Renal cortical epithelial cell (primary cell): ENCODE measurements around the gene RTL10. TPM values are rescaled to one million over a fixed set of nuclear protein-coding genes. Genes with fewer than 3 reads are reported as not detected.

ENCODE experiments used
- DNase-seq: peaks from one replicate; pipeline ENCODE4 v3.0.0-alpha.2; 2011; ENCODE audit warnings: low read depth
- total RNA-seq: library from RNA; depleted of rRNA; stranded (reverse); fragments of >200 nt; gene quantifications from 2 replicates; pipeline ENCODE4 v1.2.3, GENCODE V29; 2014

The RTL10 gene
- total RNA-seq, 1 donor from 2014 or later: 16.9 TPM

DNA sequence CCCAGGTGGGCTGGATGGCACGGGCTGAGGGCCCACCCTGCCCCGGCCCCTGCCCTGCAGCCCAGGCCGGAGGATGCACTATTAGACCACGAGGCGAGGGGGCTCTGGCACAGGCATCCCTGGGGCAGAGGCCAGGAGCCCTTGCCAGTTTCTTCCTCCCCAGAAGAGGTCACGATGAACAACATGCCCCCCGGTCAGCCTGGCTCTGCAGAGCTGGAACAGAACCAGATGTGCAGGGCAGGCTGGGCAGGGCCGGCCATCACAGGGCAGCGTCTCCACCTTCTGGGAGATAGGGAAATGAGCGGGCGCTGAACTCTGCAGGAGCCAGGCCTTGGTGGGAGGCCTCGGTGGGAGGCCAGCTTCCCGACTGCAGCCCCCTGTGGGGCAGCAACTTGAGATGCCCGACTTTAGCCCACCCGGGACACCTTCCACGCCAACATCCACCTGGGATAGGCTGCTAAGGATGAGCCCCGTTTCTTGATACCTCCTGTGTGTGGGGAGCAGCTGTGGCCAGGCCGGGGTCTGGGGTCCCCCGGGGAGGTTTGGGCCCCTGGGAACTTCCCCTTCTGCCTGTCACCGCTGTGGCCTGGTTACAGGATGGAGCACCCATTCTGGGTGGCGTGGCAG is 21.8 kb upstream of the RTL10 start:
- no peak for DNase-seq

DNA sequence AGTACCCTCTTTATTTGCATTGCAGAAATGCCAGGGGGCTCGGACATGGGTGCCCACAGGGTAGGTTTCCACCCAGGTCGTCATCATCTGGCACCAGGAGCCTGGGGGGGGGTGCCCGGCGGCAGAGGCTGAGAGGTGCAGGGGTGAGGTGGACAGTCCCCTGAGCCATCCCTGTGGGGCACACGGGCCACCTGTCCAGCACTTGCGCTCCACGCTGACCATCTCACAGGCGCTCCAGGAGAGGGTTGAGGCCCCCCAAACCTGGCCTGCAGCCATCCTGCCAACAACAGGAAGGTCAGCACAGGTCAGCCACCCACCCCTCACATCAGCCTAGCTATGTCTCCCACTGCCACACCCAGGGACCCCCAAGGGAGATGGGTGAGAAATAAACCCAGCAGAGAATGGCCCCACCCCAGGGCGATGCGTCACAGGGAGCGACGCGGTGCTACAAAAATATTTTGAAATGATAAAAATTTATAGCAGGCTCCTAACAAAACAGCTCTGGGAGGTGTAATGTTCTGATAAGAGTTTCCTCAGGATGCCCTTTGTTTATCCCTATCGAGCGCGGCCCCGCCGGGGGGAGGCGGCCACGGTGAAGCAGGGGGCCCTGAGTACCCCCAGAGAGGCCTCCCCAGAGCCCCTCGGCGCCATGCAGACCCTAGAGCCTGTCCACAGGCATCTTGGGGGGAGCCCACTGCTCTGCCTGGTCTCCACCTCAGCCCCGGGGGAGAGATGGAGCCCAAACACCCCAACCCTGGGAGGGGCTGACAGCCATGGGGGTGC is 21.0 kb upstream of the RTL10 start:
- DNase-seq: no peak

DNA sequence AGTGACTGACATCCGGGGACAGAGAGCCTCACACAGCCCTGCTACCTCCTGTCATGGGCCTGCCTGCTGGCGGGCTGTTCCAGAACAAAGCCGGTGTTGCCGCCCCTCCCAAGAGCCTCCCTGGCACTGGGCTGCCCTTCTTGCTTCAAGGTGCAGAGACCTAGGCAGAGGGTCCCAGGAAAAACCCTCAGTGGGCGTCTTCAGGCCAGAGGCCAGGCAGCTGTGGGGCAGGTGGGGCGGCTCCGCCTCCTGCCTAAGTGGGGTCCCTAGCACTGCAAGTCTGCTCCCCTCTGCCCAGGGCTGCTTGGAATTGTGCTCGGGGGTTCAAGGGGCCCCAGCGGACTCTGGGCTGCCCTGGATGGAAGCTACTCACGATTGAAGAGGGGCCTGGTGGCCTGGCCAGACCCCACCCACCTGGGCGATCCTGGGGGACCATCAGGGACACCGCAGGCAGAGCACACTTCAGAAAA is 20.4 kb upstream of the RTL10 start:
- no peak for DNase-seq

DNA sequence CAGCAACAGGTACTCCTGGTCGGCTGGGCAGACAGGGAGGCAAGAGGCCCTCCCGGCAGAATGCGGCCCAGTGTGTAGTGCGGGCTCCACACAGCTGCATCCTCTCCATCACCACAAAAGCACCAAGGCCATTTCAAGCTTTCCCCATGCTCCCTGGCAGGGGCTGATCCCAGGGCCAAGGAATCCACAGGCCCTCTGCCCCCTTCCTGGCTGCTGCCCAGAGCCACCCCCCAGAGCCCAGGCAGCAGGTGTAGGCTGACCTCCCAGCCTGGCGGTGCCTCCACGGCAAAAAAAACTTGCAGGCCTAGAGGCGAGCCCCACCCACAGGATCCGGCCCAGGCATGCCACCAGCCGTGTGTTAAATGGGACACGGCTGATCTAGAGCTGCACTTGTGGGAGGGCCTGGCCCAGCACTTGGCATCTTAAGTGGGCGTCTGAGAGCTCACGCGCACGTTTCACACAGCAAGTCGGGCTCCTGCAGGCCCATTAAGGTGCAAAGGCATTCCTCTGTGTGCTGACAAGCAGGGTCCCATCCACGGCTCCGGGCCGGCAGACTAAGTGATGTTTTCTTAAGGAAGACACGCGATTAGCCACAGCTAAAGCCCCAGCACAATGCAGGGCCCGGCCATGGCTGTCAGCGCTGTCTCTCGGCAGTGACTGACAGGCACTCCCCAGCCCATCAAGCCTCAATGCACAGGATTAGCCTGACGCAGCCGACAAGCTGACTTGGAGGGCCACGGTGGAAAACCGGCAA is 19.8 kb upstream of the RTL10 start:
- DNase-seq: no peak

DNA sequence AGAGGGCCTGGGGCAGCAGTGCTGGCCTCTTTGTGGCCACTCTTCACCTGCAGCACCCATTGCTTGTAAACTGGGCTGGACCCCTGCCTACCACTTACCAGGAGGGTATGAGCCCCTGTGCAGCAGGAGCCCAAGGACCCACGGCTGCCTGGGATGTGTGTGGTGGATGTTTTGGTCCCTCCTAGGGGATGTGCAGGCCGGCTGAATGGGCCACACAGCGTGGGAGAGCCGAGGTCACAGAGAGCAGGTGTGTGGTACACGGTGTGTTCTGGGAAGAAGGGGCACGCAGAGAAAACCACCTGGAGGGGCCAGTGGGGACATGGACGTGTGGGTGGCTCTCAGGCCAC is 19.3 kb upstream of the RTL10 start:
- no peak for DNase-seq

DNA sequence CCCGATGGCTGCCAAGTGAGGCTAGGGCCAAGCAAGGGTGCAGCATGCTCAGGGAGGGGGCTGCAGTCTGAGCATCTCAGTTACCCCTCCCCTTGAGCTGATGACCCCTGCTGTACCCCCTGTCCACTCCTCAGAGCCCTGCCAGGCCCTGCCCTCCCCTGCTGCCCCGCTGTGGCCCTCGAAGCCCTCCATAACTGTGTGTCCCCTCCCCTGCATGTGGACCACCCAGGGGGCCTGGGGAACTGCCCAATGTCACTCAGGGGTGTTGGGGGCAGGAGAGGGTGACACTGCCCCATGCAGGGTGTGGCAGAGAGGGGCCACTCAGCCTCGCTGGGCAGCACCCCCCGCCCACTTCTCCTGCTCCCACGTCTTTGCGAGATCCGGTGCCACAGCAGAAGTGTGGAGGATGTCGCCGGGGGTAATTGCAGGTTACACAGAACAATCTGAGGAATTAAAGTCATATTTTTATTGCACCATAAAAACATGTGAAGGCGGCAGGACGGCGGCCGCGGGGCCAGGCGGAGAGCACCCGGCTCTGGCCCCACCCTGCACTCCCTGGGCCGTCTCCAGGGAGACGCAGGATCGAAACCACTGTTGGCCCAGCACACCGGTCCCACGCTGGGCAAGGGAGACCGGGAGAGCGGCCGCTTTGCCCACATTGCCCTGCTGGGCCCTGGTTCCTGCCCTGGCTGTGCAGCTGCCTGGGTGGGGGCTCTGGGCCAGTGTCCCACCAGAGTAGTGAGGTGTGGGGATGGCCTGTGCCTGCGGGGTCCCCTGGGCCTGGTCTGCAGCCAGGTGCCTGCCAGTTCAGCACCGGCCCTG is 18.7 kb upstream of the RTL10 start:
- no peak for DNase-seq

DNA sequence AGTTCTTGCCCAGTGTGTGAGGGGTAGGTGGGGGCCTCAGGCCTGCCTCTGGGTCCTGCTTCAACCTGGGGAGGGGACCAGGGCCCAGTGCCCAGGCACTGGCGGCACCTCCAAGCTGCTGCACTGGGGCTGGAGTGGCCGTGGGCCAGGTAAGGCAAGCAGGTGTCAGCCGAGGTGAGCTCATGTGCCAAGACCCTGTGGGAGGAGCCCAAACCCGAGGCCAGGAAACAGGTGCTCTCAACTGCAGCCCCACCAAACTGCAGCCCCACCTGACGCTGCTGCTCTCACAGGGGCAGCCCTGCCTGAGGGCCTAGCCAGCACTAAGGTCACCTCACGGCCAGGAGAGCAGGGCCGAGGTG is 18.1 kb upstream of the RTL10 start:
- no peak for DNase-seq

DNA sequence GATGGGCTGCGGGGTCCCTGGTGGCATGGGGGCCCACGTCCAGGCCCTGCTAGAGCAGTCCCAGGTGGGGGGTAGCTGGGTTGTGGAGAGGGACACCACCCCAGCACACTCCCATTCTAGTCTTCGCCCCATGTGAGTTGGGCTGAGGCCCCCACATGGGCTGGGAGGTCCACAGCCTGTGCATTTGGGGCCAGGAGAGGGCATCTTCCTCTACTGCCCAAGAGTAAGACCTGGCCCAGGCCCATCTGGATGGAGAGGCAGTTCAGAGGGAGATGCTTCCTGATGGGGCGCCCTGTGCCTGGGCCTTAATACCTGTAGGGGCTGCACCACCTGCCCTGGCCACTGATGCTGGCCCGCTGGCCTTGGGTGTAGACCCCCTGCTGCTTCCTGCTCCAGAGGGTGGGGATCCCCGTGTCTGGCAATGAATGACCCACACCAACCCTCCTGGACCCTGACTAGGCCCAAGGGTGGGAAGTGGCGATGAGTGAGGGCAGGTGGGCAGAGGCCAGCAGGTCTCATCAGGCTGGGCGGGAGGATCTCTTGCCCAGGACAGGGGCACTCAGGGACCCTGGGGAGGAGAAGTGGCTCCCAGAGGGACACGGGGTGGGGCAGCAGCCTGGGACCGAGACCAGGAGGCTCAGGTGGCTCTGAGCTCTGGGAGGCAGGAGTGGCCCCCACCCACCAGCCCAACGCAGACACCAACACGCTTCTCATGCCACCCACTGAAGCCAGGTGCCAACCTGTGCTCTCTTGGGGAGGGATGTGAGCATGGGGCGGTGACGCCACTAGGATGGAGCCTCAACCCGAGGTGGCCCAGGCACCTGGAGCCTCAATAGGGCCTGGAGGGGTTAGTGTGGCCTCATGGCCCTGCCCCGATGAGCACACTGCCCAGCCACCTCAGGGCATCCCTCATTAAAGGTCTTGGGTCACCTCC is 17.4 kb upstream of the RTL10 start:
- DNase-seq: no peak

DNA sequence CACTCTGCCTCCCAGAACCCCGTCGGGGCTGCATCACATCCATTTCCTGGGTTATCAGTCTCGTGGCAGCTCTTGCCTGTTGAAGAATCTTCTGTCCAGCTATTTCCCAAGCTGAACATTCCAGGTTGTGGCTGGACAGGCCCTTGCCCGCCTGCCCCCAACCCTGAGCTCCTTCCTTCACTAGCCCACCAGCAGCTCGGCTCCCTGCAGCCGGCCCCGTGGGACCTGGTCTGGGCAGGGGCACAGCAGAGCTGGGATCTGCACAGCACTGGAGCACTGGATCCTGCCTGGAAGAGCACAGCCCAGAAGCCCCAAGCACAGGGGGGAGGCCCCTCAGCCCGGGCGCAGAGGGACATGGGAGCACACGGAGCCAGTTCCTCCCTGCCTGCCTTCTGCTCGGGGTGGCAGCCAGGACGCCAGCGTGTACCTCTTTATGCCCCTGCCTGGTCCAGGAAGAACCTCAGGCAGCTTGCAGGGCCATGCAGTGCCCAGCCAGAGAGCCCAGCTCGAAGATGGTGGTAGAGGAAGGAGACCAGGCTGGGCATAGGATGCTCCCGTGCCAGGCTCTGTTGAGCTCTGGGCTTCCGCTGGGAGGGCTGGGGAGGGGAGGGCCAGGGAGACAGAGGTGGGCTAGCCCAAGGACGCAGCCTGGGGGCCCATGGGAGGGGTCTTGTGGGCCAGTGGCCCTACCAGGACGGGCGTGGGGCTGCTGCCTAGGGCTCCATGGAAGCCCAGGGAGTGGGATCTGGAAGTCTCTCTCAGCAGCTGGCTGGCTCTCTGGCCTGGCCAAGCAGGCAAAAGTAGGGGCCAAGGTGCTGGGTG is 16.6 kb upstream of the RTL10 start:
- DNase-seq: no peak

DNA sequence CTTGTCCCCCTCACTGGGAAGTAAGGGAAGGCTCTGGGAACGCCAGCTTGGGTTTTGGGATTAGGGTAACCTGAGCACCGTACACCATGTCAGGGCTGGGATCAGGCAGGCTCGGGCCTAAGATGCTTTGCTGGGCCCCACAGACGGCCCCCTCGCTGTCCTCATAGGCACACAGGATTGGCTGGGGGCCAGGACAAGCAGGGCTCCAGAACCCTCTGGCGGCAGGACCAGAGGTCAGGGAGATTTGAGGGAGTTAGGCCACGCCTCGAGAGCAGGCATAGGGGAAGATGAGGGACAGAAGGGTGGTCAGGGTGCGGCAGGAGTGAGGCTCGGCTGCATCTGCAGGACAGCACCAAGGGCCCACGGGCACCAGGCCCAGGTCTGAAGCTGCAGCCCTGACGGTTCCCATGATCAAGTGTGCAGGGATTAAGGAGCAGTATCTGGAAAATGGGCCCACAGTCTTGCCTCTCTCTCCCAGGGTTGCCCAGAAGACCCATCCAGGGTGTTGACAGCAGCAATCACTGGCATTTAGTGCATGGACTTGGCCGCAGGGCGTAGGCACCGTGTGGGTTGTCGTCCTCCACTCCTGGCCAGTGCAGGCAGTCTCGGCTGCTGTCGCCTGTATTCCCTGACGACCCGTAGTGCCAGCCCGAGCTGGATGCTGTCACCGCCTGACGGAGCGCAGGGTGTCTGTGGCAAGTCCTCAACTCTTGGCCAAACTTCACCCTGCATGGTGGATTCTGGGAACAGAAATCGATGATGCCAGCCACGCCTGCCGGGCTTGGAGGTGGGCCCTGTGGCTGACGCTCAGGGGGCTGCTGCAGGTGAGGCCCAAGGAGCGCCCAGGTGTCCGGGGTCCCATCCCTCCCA is 15.7 kb upstream of the RTL10 start:
- no peak for DNase-seq

DNA sequence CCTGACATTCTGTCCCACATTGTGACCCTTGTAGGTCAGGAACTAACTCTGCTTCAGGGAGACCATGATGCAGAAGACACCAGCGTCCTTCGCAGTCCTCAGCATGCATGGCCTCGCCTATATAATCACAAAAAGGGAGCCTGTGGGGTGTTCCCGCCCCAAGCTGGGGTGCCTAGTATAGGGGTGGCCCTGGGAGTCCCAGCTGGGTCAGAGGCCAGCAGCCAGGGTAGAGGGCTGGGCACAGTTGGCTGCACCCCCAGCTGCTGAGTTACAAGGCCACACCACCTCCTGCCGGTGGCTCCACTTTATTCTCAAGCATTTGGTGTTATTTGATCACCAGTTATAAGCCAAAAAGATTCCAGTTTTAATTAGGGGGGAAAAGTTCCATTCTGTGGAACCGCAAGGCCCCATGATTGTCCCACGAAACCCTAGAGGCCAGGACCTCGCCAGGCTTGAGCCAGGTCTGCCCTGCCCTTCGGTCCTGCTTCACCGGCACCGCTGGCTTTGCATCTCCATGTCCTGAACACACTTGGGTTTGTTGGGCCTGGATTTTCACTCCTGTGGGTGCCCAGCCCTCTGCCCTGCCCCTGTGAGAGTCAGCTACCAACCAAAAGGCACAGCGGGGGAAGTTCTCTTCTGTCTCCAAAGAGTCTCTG is 15.0 kb upstream of the RTL10 start:
- no peak for DNase-seq

DNA sequence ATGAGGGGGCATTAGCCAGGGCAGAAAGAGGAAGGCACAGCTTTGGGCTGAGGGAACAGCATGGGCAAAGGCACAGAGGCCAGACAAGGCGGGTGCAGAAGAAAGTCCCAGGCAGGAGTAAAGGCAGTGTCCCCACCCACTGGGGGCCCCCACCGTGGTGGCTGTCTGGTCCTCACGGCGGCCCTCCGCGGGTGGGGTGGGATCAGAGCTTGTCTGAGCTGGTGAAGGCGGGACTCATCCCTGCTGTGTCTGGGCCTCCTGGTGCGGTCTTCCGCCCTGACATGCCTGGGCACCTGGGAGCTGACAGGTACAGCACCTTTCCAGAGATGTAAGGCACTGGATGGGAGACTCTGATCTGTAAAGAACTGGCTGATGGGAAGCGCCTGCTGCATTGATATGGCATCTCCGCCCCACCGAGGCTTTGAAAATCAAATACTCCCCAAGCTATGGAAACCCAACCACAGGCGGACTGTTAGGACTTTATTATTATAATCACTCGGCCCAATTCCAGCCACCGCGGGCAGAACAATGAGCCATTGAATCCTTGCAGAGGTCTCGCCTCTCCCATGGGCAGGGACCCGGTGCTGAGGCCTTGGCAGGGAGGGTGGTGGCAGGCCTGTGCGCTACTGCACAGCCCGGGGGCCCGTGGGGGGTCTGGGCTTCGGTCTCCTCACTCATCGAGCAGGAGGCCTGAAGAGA is 14.2 kb upstream of the RTL10 start:
- DNase-seq: no peak

DNA sequence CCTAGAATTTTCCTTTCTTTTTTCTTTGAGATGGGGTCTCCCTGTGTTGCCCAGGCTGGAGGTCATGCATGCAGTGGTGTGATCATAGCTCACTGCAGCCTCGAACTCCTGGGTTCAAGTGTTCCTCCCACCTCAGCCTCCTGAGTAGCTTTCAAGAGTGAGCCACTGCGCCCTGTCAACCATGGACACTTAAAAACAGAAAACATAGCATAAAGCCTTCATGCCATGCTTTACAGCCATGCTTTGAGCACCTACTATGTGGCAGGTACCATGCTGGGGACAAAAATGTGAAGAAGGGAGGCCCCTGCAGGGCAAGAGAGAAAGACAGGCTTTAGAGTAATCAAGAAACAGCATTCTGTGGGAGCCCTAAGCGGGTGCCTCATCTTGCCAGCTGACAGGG is 13.7 kb upstream of the RTL10 start:
- no peak for DNase-seq

DNA sequence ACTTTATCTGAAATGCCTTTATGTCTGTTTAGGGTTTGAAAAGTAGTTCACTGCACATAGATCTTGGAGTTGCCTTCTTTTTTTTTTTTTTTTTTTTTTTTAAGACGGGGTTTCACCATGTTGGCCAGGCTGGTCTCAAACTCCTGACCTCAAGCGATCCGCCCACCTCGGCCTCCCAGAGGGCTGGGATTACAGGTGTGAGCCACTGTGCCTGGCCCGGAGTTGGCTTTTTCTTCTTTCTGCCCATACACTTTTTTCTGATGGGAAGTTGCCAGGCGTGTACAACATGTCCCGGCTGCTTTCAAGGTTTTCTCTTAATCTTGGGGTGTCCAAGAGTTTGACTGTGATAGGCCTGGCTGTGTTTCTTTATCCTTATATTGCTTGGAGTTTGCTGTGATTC is 12.9 kb upstream of the RTL10 start:
- DNase-seq: no peak

DNA sequence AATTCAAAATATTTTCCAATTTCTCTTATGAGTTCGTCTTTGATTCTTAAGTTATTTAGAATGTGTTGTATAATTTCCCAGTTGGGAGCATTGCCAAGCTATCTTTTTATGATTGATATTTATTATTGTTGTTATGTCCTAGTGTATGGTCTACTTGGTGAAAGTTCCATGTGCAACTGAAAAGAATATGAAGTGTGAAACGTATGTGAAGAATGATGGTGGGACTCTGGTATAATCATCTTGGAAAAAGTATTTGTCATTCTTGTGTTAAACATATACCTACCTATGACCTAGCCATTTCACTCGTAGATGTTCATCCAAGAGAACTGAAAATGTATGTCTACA is 12.0 kb upstream of the RTL10 start:
- no peak for DNase-seq

DNA sequence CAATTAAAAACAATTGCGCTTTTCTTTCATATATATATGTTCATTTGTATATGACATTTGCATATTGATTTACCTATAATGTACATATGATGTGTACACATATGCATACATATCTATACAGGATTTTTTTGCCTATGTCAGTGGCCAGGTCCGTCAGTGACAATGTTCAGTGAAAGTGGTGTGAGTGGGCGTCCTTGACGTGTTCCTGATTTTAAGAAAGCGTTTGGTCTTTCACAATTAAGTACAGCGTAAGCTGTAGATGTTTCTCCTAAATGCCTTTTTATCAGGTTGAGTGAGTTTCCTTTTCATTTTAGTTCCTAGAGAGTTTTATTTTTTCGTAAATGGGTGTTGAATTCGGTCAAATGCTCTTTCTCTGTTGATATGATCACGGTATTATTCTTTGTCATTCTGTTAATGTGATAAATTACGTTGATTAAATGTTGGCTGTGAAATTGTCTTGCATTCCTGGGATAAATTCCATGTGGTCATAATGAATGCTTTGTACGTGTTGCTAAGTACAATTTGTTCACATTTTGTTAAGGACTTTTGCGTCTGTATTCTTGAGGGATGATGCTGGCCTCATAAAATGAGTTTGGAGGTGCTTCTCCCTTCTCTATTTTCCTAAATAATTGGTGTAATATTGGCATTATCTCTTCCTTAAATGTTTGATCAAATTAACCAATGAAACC is 10.6 kb upstream of the RTL10 start:
- no peak for DNase-seq

DNA sequence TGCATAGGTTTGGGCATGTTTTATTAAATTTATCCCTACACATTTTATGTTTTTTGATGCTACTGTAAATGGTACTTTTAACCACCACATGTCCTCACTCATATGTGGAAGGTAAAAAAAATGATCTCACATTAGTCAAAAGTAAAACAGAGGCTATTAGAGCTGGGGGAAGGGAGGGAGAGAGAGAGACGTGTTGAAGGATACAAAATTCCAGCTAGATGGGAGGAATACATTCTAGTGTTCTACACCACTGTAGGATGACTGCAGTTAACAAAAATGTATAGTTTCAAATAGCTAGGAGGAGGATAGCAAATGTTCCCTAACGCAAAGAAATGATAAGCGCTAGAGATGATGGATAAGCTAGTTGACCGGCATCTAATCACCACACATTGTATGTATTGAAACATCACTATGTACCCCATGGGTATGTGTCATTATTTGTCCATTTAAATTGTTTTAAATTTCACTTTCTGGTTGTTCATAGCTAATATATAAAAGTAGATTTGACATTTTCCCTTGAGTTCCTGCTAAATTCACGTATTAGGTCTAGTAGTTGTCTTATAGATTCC is 9.9 kb upstream of the RTL10 start:
- DNase-seq: no peak
